GM21717 (cell line): ENCODE results near the gene LRRC61.
A peak's percentile ranks its signal among the peaks of the same experiment; 100 is the strongest.
"Not testable (repeated sequence)": the region's sequence is repeated elsewhere in the genome, so short reads cannot be mapped to it uniquely, and the experiment has no call there.

Source experiments
- ATAC-seq: cut with Tn5 transposase; IDR thresholded peaks from one replicate; pipeline ENCODE4 v1.9.1; 2021; ENCODE audit warnings: mild to moderate bottlenecking, moderate library complexity; ENCODE audit not compliant: unreplicated experiment

LRRC61 gene, protein sequence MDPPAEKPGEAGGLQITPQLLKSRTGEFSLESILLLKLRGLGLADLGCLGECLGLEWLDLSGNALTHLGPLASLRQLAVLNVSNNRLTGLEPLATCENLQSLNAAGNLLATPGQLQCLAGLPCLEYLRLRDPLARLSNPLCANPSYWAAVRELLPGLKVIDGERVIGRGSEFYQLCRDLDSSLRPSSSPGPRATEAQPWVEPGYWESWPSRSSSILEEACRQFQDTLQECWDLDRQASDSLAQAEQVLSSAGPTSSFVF

DNA sequence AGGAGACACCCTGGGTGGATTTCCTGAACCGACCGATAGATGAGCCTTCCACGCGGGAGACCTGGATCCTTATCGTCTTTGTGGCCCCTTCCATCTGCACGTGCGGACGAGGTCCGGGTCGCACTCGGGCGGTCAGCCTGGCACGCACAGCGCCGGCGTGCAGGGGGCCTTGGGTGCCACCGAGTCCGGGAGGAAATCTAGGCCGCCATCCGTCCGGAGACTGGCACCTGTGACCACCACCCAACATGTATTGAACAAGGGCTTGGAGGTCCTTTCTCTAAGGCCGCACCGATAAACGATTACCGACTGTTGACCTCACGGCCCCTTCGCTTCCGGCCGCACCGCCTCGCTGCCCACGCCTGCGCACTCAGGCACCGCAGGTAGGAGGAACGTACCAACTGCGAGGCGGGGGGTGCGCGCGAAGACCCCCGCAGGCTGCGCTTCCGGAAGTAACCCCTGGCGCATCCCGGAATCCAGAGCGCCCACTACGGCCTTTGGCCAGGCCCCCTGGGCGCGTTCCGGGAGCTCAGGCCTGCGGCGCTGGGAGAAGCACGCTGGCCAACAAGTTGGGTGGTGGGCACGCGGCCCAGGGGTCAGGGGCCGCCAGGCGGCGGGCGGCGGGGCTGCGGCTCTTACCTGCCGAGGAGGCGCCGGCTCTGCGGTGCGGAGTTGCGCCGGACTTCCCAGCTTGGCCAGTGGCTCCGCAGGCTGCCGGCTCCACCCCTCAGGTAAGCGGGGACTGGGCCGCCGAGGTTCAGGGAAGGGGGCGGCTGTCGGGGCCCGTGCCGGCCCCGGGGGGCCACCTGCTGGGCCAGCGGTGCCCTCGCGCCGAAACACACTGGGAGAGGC is at the start of gene LRRC61, which contains the start of gene ACTR3C:
LRRC61 (plus strand) TSS at position 523 of the 849 bp plus-strand sequence. CDS start 13,507 bp downstream, outside the sequence.
ACTR3C (minus strand) TSS at position 713 of the 849 bp plus-strand sequence. CDS start 28,249 bp downstream, outside the sequence.
- ATAC-seq, result peak; percentile 53

GRCh38 chr7:150276132-150276695 is 46.9 kb upstream of the LRRC61 start:
- ATAC-seq, result peak; percentile 73

GRCh38 chr7:150278383-150278782 is 44.8 kb upstream of the LRRC61 start:
- ATAC-seq, result not testable (repeated sequence)

DNA sequence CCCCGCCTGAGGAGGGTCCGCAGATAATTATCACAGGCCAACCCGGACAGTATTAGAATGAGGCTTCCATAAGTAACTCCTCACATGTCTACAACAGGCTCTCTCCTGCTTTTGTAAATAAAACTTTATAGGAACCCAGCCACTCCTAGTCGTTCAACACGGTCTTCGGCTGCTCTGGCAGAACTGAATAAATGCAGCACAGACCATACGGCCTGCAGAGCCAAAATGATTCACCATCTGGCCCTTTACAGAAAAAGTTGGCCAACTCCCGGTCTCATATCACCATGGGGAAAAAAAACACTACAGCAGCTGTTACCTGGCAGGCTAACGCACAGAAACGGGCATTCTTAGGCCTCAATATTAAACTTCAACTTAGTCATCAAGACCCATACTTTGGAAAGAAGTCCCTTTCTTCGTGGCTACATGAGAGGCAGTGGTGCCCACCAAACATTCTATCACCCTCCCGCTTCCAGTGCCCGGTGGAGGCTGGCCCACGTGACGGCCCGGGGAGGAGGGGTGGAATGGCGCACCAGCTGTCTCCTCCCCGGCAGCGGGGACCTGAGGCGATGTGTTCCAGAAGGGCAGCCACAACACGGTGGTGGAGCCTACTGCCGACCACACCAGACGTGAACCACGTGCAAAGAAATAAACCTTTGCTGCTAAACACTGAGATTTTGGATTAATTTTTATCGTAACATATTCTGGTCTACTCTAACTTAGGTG is 41.3 kb upstream of the LRRC61 start:
- ATAC-seq, result not testable (repeated sequence)

- ATAC-seq, result not testable (repeated sequence)
Measured at GRCh38 chr7:150283111-150283510, 40.0 kb upstream of the LRRC61 start.

- not testable (repeated sequence) for ATAC-seq
Measured at GRCh38 chr7:150283608-150284007, 39.5 kb upstream of the LRRC61 start.

- ATAC-seq, result not testable (repeated sequence)
Measured at GRCh38 chr7:150285849-150286754, 37.1 kb upstream of the LRRC61 start.

DNA sequence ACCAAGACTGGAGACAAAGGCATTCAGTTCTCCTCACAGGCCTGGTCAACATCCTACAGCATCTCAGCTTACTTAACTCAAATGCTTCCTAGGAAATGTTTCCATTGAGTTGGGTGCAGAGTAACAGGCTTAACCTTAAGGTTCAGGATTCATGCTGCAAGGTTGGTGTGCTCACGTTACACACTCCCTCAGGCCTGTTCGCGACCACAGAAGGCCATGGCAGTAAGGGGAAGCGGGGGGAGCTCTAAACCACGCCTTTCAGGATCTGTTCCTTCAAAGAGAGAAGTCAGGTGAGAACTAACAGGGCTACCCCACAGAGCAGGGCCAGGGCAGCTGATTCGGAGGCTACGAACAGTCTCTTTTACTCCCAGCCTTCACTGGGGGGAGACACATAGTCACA is 35.3 kb upstream of the LRRC61 start:
- not testable (repeated sequence) for ATAC-seq

- not testable (repeated sequence) for ATAC-seq
Measured at GRCh38 chr7:150288816-150289215, 34.3 kb upstream of the LRRC61 start.

DNA sequence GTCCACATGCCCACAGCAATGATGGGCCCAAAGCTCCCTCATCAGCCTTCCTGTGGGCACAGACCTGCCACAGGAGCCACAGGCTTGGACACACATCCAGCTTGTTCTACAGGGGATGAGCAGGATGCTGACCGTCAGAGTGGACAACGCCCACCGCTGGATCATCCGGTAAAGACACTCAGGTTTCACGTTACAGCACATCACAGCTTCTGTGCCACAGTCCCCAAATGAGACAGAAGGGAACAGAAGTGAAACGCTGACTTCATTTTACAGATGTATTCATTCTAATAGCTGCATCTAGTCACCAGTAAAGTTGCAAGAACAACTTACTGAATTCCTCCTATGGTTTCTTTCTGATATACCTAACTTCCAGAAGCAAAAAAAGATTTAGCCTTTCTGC is 32.8 kb upstream of the LRRC61 start:
- ATAC-seq, result not testable (repeated sequence)

DNA sequence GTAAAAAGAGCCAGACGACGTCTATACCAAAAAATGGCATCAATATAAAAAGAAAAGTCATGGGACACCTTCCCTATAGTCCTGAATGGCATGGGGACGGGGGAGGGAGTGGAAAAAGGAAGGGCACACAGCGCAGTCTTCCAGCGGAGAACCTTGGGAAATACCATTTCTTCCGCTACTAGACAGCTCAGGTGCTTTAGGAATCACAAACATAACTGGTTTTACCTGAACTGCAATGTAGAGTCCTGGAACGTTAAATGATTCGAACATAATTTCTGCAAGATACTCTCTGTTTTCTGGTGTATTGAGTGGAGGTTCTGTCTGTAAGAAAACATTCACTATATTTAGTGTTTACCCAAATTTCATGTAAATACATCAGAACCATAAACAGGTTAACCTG is 28.1 kb upstream of the LRRC61 start:
- ATAC-seq, result not testable (repeated sequence)

DNA sequence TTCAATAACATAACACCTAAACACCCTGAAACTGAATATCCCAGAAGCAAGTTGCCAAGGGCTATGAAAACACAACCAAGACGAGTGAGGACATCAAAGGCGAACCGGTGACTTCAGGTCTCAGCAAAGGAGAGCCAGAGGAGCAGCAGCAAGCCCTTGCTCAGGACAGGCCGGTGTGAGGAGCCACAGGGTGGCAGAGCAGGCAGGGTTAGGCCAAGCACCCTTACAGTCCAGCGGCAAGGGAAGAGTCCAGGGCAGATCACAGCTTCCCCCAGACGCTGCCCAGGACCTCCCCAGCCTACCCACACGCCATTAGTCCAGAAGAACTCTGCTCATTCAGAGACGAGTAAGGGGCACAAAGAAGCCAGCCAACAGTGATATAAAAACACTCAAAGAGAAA is 27.5 kb upstream of the LRRC61 start:
- ATAC-seq, result not testable (repeated sequence)

GRCh38 chr7:150296802-150297201 is 26.4 kb upstream of the LRRC61 start:
- ATAC-seq, result not testable (repeated sequence)

DNA sequence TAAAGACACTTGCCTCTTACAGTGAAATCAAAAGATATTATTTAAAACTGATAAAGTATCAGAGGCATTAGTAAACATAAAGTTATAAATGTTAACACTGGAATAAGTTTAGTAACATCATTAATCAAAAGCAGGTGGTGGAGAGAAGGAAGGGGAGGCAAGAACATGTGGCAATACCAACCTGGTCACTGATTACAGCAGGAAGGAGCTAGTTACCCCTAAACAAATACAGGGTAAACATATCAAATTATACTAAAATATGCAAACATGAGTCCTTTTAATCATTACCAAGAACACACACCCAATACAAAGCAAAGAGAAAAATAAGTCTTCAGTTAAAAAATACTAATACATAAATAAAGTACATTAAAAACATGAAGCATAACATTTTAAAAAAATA is 25.2 kb upstream of the LRRC61 start:
- not testable (repeated sequence) for ATAC-seq

- ATAC-seq, result not testable (repeated sequence)
Measured at GRCh38 chr7:150302908-150303310, 20.2 kb upstream of the LRRC61 start.

DNA sequence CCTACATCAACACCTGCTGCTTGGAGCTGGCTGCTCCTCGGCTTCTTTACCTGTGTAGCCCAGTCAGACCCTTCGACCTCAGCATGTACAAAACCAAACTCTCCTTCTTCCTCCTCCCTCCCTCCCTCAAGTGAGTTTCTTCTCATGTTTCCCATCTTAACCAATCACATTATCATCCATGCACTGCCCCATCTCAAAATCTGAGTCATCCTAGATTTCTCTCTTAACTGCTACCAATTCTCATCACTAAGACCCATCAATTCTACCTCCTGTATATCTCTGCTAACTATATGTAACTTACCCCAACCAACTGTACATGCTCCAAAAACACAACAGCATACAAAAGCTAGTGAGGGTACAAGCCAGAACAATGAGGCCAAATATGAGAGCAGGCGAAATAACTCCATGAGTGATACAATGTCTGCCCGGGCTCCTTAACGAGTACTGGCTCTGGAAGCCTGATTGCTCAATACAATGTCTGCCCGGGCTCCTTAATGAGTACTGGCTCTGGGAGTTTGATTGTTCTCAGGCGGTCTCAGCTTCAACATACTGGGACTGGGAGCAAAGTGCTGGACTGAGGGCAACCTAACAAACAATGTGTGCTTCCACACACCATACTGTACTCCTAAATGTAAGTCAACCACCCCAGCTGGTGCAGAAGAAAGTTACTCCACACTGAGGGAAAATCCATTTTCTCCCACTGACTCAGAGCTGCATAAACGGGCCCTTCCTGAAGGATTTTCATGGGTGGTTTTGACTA is 18.5 kb upstream of the LRRC61 start:
- not testable (repeated sequence) for ATAC-seq

DNA sequence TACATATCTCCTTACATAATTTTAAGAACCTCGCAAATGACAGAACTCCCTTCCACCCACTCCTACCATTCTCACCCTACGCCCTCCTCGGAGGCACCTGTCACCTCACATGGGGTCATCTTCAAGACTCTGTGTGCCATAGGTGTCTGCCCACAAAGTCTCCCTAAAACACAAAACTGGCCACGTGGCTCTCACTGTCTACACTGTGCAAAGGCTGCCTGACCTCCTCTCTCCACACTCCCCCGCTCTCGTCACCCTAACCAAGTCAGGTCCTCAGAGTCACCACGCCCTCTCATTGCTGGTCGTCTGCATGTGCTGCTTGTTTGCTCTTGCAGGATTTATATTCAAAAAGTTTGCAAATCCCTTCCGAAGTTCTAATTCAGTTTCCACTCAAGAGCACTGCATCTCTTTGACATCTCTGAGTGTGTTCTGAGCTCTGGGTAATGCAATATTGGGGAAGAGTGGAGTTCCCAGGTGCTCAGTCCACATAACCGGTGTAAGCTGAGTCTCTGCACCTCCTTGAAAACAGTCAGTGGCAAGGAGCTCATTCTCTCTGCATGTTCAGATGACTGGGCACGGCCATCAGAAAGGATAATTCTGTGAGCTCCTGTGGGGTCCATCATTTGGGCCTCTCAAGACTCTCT is 17.8 kb upstream of the LRRC61 start:
- not testable (repeated sequence) for ATAC-seq

DNA sequence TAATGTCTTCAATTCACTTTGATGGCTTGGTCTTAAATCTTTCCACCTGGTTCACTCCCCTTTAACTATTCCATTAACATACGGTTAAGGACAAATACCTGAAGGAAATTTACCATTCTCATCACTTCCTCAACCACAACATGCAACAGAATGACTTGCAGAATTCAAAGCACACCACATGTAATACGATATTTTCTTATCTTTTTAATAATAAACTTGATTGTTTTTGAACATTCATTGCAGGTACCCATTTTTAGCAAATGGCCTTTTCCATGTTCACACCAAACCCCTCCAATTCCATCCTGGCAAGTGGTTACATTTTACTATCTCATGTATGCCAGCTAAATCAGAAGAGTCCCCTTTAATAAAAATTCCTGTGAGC is 17.3 kb upstream of the LRRC61 start:
- ATAC-seq, result not testable (repeated sequence)
